NCI-H146 (cell line): ENCODE results near the gene AMDHD2.
A peak's percentile ranks its signal among the peaks of the same experiment; 100 is the strongest.

Experiments used
- DNase-seq: peaks from one replicate; lab custom pipeline; 2025; lab: John Stamatoyannopoulos, UW

Gene AMDHD2

GRCh38 chr16:2499890-2500429 is 20.2 kb upstream of the AMDHD2 start:
- no peak for DNase-seq

- DNase-seq, result no peak
Observed at GRCh38 chr16:2500430-2500917, 19.7 kb upstream of the AMDHD2 start.

- DNase-seq, result peak; percentile 74
Observed at GRCh38 chr16:2500918-2501750, 19.0 kb upstream of the AMDHD2 start.

- DNase-seq, result no peak
Observed at GRCh38 chr16:2501946-2502895, 17.9 kb upstream of the AMDHD2 start.

DNA sequence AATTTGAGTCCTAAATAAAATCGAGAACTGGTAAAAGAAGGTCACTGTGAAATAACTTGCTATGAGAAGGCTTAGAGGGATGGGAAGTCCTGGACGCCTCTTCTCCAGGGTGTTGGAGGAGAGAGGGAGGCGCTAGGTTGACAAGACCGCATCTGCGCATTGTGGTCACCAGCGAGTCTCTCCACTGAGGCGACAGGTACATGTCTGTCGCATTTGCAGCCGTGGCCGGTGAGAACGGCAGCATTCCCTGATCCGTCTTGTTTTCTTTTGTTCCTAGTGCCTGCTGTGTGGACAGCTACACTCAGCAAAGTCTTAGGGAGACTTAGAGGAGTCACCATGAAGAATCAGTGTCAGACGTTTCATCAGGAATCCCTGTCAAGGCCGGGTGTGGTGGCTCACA is 14.5 kb upstream of the AMDHD2 start:
- no peak for DNase-seq

DNA sequence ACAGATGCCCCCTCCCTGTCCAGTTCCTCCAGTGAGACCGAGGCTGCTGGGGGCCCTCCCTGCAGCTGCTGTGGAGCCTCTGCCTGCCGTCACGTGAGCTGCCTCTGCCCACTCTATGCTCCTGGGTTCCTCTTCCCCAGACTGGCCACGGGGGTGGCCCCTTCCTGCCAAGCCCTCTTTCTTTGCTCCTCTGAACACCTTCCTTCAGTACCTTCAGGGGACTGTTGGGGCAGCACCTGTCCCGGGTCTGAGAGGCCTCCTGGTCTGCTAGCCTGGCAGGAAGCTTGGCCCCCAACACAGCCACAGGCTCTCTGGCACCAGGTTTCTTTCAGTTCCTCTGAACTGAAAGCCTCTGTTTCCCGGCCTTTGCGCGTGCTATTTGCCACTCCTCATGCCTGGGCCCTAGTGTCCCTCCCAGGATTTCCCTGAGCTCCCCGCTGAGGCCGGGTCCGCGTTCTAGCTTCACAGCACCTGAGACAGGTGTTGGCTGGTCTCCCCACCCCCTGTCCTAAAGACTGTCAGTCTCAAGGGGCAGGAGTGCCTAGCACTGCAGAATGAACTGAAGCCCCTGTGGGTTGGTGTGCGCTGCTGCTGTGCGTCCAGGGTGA is 13.0 kb upstream of the AMDHD2 start:
- no peak for DNase-seq

DNA sequence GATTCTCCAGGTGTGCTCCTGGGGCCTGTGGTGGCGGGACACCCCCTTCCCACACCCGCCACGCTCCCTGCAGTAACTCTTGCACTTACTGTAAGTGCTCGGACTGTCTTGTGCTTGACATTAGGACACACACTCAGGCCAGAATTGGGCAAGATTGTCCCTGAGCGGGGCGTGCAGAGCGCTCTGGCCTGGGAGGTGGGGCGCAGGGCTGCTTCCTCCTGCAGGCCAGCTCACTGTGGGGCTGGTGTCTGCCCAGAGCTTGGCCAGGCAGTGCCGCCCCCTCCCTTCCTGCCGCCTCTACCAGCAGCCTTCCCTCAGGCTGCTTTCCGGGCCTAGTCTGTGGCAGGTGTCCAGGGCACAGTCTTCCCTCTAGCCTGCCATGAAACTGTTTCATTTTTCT is 12.5 kb upstream of the AMDHD2 start:
- DNase-seq, result no peak

DNA sequence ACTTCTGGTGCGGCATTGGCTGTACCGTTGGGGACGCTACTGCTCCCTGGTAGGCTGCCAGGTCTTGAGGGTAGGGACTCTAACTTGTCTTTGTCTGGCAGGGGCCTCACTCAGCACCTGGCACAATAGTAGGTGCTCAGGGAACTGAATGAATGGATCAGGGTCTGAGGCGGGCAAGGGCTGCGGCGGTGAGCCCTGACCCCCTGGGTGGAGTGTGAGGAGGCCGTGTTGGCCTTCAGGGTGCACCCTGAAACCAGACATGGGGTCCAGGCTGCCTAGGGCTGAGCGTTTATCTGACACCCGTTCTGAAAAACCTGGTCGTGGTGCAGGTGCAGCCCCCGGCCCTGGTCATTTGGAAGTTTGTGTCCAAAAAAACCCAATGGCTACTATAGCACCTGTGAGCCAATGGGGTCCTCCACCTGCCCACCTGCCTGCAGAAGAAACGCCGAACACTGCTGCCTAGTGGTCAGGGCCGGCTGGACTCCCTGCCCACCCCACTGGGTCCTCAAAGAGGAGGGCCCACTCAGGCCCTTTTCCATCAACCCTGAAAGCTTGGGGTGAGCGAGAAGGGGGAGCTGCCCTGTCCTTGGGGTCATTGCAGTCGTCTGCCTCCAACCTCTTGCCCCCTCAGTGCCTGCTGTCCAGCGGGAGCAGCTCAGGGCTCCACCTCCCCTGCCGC is 11.3 kb upstream of the AMDHD2 start:
- no peak for DNase-seq

GRCh38 chr16:2511128-2511800 is 8.9 kb upstream of the AMDHD2 start:
- DNase-seq, result no peak

- DNase-seq, result no peak
Observed at GRCh38 chr16:2511996-2512734, 8.0 kb upstream of the AMDHD2 start.

DNA sequence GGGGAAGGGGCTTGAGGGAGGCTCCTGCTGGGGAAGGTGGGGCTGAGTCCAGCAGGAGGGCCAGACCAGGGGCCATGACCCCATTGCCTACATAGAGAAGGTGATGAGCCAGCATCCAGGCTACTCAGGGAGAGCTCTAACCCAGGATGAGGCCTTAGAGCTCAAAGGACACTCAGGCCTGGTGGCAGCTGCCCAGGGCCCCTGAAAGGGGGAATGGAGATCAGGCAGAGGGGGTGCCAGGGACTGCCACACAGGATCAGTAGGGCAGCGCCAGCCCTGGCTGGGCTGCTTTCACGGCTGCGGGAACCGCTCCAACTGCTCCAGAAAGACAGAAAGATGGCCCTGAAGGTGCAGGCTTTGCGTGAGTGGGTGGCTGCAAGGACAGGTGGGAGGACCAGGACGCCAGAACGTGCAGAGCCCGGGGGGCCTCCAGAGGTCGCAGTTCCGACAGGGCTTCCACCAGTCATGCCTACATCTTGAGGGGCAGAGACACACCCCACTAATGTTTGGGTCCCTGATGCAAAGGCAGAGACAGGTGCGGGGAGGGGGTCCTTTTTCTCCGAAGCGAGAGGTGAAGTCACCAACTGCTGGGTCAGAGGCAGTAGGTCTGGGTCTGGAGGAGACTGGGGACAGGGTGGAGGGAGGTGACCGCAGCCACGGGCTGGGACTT is 7.3 kb upstream of the AMDHD2 start:
- DNase-seq, result peak; percentile 70

DNA sequence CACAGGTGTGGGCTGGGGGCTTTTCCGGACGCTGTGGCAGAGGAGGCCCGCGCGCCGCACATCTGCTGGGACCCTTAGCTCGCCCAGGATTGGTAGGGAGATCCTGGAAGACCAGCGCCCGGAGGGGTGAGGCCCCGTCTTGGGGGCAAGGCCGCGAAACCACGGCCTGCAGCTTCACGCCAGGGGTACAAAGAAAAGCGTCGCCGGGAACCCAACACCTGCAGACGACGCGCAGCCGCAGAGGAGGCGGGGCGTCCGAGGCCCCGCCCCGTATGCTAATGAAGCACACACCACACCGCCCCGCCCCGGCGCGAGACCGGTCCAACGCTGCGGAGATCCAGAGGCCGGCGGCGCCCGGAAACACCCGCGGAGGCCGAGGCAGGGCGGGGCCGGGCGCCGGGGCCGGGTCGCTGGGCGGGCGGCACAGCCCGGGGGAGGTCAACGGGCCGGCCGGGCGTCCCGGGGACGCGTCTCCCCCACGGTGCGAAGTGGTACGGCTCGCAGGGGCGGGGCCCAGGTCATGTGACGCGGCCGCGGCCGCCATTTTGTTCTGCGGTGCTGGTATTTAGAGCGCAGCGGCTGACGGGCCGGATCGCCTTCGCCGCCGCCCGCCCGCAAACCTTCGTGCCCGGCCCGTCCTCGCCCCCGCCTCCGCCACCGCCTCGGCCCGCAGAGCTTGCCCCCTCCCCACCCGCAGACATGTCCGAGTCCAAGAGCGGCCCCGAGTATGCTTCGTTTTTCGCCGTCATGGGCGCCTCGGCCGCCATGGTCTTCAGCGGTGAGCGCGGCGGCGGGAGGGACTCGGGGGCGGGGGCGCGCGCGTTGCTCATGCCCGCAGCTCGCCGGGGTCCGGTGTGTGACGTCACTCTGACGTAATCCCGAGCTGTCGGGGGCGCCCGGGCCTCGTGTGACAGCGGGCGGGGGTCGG is 6.5 kb upstream of the AMDHD2 start, which contains the start of gene ATP6V0C:
Gene ATP6V0C, plus strand, starts transcription at position 548 of the 928 bp plus-strand sequence. Its CDS starts 152 bp downstream, at position 700.
- peak; percentile 96 for DNase-seq

DNA sequence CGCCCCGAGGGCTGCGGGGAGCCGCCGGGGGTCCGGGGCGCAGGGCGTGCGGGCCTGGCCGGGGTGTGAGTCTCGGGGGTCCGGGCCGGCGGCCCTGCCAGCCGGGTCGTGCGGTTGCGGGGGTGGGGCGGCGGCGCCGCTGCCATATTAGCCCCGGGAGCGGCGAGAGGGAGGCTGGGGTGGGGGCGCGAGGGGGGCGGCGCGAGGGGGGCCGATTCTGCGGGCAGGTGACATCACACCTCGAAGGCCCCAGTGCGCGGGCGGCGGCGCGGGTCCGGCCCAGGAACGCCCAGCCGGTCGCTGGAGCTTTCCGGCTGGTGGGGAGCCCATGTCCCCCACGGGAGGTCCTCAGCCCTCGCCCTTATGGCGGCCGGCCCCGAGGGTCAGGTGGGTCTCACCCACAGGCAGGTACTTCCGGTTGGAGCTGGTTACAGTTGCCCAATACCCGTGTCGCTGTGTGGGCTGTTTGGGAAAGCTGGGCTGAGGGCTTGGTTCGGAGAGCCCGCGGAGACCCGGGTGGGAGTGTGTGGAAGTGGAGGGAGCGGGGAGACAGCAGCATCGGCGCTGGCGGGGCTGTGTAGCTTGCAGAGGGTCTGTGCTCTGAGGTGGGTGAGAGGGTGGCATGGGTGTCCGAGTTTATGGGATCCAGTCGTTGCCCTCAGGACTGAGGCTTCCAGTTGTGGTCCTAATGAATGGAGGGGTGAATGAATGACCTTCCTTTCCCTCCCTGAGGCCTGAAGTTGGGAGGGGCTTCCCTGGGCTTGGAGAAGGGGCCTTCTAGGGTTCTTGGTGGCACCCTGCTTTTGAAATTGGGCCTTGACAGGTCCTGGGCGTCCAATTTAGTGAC is 5.6 kb upstream of the AMDHD2 start:
- DNase-seq, result peak; percentile 25

DNA sequence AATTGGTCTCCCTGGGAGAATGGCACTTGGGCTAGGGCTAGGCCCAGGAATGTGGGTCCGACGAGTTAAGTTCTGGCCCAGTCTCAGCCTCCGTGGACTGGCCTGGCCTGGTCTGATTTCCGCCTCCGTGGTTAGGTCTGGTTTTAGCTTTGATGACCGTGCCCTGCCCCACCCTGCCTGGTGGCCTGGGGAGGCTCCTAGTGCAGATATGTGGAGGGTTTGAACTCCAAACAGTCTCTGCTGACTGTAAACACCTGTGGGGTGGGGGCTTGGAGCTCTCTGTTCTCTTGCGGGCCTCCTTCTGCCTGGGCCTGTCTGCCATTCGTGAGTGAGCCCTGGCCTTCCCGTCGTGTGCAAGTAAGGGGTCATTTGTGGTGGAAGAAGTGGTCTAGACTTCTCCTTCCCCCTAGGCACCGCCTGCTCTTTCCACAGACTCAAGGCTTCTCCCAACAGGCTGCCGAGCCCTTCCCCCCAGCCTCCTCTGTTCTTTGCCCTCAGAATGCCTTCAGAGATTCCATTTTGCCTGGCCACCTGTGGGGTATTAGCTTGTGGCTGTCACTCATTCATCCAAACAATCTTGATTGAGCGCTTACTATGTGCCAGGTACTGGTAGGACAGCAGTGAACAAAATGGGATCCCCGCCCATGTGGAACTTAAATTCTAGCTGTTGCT is 4.9 kb upstream of the AMDHD2 start:
- DNase-seq, result no peak

- DNase-seq, result no peak
Observed at GRCh38 chr16:2516391-2517240, 3.6 kb upstream of the AMDHD2 start.
